G401 (cell line): ENCODE measurements around the gene LRCH1. TPM values are rescaled to one million over a fixed set of nuclear protein-coding genes. Genes with fewer than 3 reads are reported as not detected.
"Not testable (repeated sequence)": the region's sequence is repeated elsewhere in the genome, so short reads cannot be mapped to it uniquely, and the experiment has no call there.

Experiments
- DNase-seq: peaks from one replicate; pipeline ENCODE4 v3.0.0-alpha.2; 2015; ENCODE audit warnings: low spot score
- in situ Hi-C: cut with HindIII; loops from 2 replicates; pipeline ENCODE4 v1.10.0; 2016; ENCODE audit warnings: low sequenced_read_pairs, mixed read lengths
- total RNA-seq: library from RNA; depleted of rRNA; stranded (reverse); fragments of >200 nt; shearing (Covaris generic); gene quantifications from 2 replicates; pipeline ENCODE4 v1.2.3, GENCODE V29; 2014; rRNA removed

Gene LRCH1, protein sequence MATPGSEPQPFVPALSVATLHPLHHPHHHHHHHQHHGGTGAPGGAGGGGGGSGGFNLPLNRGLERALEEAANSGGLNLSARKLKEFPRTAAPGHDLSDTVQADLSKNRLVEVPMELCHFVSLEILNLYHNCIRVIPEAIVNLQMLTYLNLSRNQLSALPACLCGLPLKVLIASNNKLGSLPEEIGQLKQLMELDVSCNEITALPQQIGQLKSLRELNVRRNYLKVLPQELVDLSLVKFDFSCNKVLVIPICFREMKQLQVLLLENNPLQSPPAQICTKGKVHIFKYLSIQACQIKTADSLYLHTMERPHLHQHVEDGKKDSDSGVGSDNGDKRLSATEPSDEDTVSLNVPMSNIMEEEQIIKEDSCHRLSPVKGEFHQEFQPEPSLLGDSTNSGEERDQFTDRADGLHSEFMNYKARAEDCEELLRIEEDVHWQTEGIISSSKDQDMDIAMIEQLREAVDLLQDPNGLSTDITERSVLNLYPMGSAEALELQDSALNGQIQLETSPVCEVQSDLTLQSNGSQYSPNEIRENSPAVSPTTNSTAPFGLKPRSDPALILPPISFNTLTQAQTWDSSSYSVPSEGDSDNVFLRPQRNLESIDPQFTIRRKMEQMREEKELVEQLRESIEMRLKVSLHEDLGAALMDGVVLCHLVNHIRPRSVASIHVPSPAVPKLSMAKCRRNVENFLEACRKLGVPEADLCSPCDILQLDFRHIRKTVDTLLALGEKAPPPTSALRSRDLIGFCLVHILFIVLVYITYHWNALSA
- 0.12 and 0.85 TPM in 2 replicates for total RNA-seq

DNA sequence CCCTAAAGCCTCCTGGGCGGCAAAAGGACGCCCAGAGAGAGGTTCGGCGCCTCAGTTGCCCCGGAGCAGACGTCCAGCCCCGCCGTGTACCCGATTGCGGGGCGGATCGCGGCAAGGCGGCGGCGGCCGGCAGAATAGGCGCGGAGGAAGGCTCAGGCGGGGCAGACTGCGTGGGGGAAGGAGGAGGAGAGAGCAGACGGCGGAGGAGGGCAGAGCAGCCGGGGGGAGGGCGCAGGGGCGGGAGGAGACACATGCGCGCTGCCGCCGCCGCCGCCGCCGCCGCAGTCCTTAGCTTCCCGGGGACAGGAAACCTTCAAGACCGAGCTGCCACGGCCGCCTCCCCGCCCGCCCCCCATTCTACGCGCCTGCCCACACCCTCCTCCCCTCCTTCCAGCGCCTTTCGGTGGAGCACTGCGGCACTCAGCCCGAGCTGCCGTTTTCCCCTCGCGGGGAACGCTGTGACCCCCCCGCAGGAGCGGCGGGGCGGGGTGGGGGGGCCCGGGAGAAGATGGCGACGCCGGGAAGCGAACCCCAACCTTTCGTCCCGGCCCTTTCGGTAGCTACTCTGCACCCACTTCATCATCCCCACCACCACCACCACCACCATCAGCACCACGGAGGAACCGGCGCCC is at the start of gene LRCH1:
LRCH1 (plus strand) TSS at position 282 of the 632 bp plus-strand sequence; CDS start at position 509, 227 bp downstream.
- in situ Hi-C loops = no loop called here
- DNase-seq = peak; percentile 90

DNA sequence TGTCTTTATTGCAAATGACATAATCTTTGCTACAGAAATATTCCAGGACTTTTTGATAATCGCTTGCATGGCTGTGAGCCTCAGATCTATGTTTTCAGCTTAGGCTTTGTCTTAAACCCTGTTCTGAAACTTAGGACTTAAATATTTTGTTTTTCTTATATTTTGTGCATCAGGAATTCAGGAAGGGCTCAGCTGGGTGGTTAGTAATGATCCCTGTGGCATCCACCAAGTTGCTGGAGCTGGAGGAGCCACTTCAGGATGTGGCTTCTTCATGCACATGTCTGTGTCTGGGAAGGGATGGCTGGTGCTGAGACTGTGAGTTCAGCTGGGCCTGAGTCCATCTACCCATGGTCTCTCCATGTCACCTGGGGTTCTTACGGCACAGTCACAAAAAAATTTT is 48.9 kb upstream of the LRCH1 start:
- no peak for DNase-seq
- in situ Hi-C loops = no loop called here

DNA sequence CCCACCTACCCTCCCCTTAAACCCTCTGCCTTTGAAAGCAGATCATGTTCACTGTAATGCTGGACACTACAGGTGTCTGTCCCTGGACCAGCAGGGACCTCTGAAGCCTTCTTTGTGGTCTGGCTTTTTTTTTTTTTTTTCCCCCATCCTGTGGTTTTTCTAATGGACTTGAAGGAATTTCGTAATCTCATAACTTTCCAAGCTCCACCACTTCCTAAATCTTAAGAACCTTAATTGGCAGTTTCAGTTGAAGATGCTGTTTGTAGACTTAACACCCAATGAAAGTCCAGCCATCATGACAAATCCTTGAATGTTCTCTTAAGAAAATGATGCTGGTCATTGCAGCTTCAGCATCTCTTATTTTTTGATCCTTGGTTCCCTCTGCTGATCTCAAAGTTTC is 45.0 kb upstream of the LRCH1 start:
- in situ Hi-C loops = no loop called here
- DNase-seq = no peak

DNA sequence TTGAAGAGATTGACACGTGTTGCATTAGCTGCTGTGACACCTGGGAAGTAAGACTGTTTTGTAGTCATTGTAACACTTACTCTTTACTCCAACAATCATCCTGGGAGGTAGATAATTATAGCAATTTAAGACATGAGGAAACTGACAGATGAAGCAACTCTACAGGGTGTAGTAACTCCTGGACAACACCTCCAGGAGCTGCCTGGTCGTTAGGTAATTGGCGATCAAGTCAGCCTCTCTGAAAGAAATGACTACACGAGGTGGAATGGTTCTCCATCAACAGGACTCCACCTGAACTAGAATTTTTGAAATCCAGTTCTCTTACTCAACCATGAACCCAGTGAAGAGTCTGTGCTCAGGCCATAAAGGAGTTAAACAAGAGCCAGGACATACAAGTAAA is 43.0 kb upstream of the LRCH1 start:
- in situ Hi-C loops = no loop called here
- DNase-seq = no peak

DNA sequence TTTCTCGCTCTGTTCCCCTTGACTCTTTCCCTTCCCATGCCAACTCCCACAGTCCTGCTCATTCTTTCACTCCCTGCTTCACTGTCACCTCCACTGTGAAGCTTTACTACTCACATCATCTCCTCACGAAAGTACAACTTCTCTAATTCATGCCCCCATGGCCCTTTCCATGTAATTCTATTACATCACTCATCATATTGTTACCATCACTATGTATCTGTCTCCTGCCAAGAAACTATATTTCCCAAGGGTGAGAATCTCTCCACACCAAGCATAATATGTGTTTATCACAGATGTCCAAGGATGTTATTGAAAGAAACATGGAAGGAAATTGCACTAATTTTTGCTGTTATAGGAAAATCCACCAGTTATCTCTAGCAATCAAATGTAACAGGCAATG is 37.2 kb upstream of the LRCH1 start:
- no peak for DNase-seq
- in situ Hi-C loops = no loop called here

DNA sequence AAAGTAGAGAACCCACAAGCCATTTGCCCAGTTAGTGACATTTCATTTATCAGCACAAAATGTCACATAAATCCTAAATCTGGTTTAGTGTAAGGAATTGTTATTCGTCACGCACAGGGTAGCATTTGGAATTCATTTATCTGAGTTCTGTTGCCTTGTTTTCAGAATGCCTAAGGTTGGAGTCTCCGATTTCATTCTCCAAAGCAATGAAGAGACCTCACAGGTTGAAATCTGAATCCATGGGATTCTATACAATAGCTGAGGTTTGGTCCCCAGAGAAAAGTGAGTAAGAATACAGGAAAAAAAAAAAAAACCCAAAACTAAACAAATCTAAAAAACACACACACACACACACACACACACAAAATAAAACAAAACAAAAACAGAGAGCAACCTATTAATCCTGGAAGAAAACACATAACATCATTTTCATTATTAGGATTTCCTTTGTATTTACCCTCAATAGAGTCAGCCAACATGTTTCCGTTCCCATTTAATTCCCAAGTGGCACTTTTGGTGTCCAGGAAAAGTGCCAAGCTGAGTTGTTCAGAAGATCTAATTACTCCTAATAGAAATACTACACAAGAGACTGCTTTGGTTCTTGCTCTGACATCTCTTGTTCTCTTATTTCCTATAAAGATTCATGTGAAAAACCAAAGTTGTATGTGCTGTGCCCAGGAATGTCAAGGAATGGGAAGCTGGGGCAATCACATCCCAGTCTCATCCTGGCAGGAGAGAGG is 36.2 kb upstream of the LRCH1 start:
- in situ Hi-C loops = no loop called here
- no peak for DNase-seq

DNA sequence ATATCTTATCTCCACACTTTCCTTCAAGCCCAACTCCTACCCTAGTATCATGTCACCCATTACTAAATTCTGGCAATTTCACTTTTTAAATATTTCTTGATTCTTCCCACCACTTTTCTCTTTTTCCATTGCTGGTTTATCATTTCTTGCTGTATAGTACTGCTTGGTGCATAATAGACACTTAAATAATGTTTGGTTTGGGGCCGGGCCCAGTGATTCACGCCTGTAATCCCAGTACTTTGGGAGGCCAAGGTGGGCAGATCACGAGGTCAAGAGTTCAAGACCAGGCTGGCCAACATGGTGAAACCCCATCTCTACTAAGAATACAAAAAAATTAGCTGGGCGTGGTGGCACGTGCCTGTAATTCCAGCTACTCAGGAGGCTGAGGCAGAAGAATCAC is 35.2 kb upstream of the LRCH1 start:
- in situ Hi-C loops, DNase-seq: not testable (repeated sequence)

DNA sequence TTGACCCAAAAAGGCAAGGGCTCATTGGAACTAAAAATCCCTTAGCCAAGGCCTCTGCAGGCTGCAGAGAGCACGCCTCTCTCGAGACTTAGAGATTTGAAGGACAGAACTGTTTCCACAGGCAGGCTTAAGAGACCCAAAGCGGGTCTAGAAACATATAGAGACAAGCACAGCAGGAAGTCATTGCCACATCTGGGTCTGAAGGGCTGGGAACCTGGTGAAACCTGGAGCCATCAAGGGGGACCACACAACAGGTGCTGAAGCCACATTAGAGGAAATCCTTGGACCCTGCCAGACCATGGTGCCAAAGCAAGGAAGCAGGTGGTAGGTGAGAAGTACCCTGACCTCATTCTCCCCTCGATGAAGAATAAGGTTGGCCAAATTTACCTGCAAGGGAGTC is 33.8 kb upstream of the LRCH1 start:
- DNase-seq = no peak
- in situ Hi-C loops = no loop called here

DNA sequence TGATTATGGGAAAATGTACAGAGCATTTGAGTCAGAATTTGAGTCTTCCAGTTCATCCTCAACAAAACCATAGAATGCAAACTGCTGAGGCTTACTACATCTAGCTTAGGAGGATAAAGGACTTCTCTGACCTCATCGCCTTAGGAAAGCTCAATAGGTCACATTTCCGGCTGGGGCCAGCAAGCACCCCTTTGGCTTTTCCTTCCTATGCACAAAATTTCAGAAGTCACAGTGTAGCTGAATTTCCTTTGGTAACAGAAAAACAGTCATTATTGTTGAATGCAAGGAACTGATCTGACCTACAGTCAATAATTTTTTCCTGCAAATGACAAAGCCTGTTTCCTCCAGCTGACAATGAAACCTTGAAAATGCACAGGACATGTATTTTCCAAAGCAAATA is 32.8 kb upstream of the LRCH1 start:
- no peak for DNase-seq
- in situ Hi-C loops = no loop called here

DNA sequence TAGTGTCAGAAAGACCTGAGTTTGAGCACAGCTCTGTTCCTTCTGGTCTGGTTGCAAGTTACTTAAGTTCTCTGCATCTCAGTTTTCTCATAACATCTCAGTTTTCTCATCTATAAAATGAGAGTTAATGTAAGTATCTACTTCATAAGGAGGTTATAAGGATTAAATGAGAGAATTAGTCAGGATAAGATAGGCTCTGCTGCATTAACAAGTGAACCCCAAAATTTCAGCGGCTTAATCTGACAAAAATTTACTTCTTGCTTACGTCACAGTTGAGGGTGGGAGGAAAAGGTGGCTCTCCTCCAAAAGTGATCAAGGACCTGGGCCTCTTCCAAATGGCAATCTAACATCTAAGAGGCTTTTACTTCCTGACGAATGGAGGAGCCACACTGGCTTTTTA is 31.5 kb upstream of the LRCH1 start:
- DNase-seq = no peak
- in situ Hi-C loops = no loop called here

DNA sequence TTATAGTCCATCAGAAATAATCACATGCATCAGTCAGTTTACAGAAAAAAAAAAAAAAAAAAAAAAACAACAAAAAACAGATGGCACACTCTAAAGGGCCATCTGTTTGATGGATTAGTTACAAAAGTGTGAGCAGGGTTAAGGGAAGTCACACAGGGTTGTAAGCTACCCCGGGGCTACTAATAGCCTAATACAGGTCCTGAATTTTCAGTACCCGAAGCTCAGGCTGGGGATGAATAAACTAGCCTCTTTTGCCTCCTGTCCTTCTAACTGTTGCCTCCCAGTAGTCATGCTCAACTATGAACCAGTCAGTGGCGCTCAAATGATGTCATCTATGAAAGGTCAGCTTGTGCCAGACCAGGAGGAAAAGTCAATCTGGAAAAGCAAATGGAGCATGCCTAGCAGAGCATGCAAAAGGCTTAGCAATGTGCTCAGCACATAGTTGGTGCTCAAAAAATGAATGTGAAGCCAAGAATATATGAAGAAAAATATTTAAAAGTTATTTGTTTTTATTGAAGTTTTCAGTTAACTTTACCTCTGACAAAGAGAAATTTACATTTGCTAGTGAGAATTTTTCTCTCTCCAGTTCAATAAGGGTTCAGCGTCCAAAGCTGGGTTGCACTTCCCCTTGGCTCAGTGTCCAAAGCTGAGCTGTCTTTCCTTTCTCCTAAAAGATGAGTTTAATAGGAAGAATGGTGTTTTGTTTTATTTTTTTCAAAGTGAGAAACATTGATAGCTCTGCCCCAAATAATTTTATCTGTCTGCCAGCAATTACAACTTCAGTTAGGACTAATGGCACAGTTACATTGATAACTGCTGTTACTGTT is 30.8 kb upstream of the LRCH1 start:
- peak; percentile 91 for DNase-seq
- in situ Hi-C loops = no loop called here

DNA sequence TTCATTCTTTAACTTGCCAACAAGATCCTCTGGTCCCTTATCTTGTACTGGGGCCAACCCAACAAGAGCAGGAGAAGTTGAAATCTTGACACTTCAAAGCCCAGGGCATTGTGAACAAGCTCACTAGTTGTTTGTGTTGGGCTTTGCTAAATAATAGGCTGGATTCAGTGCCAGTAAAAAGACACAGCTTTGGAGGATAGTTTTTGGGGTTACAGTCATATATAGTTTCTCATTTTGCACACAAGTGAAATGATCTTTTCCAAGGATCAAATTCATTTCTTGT is 30.3 kb upstream of the LRCH1 start:
- in situ Hi-C loops = no loop called here
- DNase-seq = peak; percentile 35

DNA sequence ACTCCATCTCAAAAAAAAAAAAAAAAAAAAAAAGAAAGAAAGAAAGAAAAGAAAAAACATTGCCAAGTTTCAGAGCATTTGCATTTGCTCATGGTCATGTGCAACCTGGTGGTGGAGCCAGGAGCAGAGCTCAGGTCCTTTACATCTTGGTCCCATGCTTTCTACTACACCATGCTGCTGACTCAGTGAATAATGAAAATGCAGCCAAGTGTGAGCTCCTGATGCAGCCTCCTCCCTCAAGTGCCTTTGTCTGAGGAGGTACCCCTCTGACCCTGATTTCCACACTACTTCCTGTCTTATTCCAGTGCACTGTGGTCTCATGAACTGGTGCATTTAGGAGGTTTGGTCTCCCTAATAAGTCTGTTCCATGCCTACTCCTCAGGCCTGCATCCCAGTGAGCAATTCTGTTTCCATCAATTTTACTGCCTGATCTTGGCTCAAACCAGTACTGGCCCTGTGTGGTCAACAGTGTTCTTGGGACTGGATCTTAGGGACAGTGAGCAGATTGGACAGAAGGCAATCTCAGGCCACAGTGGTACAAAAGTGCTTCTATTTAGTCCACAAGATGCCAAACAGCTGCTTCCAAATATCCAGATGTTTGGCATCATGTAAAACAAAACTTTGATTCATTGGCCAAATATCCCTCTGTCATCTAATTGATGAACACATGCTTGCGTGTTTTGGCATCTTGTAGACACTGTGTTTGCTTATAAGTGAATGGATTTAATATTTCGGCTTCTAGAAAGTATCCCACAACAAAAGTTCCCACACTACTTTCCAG is 28.8 kb upstream of the LRCH1 start:
- in situ Hi-C loops = no loop called here
- DNase-seq = peak; percentile 40

DNA sequence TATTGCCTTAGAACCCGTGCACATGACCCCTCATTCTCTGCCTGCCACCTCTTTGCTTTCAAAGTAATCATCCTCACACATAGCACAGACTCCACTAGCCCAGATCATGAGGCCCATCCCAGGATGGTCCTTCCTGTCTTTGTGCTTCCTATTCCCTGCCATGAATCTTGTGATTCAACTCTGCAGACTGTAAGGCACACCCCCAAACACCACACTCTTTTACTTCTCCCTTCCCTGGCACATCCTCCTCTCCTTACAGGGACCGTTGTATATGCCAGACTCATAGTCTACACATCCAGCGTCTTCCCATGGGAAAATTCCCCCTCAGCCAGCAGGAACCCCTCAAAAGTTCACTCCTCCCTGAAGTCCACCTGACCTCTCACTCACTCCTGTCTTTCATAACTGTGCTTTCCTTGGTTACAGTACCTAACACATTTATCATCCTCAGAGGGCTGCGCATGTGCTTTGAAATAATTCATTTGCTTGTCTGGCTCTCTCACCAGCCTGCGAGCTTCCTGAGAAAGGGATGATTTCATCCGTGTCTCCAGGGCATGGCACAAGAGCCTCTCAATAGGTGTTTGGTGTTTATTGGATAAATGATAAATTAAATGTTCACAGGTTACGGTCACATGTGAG is 26.8 kb upstream of the LRCH1 start:
- in situ Hi-C loops = no loop called here
- DNase-seq = no peak

DNA sequence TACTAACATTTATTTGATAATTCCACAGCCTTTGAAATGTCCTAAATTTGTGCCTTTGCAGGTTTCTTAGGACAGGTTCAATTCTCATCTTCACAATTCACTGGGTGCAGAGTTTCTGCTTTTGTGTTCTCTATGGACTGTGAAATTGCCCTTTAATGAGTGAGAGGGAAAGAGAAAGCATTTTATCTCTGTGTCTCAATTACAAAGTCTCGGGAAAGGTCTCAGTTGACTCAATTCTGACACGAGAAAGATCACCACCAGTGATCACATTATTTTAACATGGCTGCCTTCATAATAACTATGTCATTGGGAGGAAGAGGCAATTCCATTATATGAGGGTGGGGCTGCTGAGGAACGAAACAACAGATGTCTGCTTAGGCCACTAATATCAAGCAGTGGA is 26.2 kb upstream of the LRCH1 start:
- in situ Hi-C loops = no loop called here
- no peak for DNase-seq

DNA sequence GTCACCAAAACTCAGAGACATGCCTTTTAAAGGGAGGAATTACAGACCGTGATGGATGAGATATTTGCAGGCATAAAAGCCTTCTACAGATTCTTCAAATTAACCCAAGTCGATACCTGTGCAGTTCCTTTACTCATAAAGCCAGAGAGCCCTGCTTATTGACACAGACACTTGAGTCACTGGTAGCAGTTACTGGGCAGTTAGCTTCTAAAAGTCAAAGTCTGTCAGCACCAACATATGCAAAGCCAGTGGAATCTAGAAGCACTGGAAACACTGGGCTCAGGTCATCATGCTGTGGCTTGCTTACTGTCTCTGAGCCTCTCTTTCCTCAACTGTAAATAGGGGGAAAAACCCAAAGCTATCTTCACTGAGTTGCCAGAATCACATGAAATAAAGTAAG is 25.7 kb upstream of the LRCH1 start:
- no peak for DNase-seq
- in situ Hi-C loops = no loop called here

DNA sequence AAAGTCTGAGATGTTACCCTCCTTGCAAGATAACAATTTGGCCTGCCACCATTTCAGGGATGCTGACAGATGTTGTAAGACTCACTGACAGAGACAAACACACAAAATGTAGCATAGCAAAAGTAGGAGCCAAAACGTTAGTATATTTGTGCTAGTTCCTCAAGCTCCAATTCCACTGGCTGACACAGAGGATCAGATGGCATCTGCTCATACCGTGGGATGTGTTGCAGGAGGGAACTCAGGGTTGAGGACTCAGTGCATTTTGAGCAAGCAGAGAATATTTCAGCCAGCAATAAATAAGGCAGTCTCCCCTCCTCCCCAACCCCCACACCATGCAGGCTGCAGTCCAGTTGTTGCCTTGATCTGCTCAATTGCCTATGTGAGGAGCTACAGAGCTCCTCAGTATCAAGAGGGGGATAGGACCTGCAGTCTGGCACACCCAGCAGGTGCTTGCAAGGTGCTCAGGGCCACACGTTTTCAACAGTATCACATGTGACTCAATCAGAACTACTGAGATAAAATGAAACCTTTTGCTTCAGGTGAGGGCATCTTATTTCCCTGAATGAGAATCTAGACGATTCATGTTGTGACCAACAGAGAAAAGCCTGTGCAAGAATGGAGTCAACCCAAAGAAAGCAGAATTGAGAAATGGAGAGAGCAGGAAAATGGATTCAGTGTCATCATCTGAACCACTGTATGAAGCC is 23.6 kb upstream of the LRCH1 start:
- in situ Hi-C loops = no loop called here
- peak; percentile 36 for DNase-seq
